ENCODE measurements around the gene ATPAF1. TPM values are rescaled to one million over a fixed set of nuclear protein-coding genes. Genes with fewer than 3 reads are reported as not detected.

ATPAF1 gene
- total and polyA plus RNA-seq, 9 of the 15 experiments (the other 6 are each of a cell fraction or from before 2014, with no cell fraction given), result 6.3 to 56.2 (median 27.4) TPM

GRCh38 chr1:46703927-46704641 lies 35.9 kb upstream of the ATPAF1 start:
- Histone ChIP-seq H2AFZ (ENCODE audit: low read depth, low read length) (no peak overlapping the region), H3K4me3 (no peak overlapping the region), H3K27ac (ENCODE audit: extremely low read depth, low read depth, low read length) (no peak overlapping the region), H3K9ac (ENCODE audit: insufficient read depth in 1 of 2, low read depth in 2 of 2, low read length in 2 of 2) (no peak overlapping the region), H3K4me2 (ENCODE audit: insufficient read depth, low read length) (no peak overlapping the region), H3K4me1 (replicated peaks in 1 of 2; ENCODE audit: control insufficient read depth in 2 of 2, insufficient read depth in 2 of 2, low read length in 2 of 2) (no peaks in the 10 kb centered on the region), H3K27me3 (ENCODE audit: control insufficient read depth in 2 of 2, insufficient read depth in 2 of 2, low read length in 2 of 2) (no peaks in the 10 kb centered on the region), H3K9me1 (ENCODE audit: control insufficient read depth, insufficient read depth, low read length) (no peaks in the 10 kb centered on the region), H4K20me1 (replicated peaks; ENCODE audit: control insufficient read depth, insufficient read depth, low read length) (no peaks in the 10 kb centered on the region), H3K79me2 (ENCODE audit: control insufficient read depth, insufficient read depth, low read length) (0 out of 3 replicates have a peak, but pooled peaks cover 5% of the 10 kb centered on the region), H3K9me3 (replicated peaks; ENCODE audit: control insufficient read depth, insufficient read depth, low read depth, low read length) (no peaks in the 10 kb centered on the region), H3K36me3 (ENCODE audit: control insufficient read depth, insufficient read depth, low read length) (peaks cover 83% of the 10 kb centered on the region)
- peak; percentile 38; the same call in 2 of the 3 replicates for ATAC-seq
- BruUV-seq (replicated peaks), result no TSS peak
- DNase-seq (ENCODE audit: extremely low read depth in 1 of 4, low spot score in 3 of 4), result no peak
- TF ChIP-seq POLR2H (tag; IDR thresholded peaks at IDR 0.05; ENCODE audit: low read depth), result no peak
- TF ChIP-seq ATF3 (IDR thresholded peaks at IDR 0.05), result peak; percentile 68
- TF ChIP-seq ATF3 (CRISPR knock-in tag; conservative IDR thresholded peaks at IDR 0.05), result no peak
- 0 out of 2 replicates have a peak, but pooled peaks have one; percentile 28 for TF ChIP-seq CEBPB (tag; IDR thresholded peaks at IDR 0.05)
- TF ChIP-seq, protein P1, sequence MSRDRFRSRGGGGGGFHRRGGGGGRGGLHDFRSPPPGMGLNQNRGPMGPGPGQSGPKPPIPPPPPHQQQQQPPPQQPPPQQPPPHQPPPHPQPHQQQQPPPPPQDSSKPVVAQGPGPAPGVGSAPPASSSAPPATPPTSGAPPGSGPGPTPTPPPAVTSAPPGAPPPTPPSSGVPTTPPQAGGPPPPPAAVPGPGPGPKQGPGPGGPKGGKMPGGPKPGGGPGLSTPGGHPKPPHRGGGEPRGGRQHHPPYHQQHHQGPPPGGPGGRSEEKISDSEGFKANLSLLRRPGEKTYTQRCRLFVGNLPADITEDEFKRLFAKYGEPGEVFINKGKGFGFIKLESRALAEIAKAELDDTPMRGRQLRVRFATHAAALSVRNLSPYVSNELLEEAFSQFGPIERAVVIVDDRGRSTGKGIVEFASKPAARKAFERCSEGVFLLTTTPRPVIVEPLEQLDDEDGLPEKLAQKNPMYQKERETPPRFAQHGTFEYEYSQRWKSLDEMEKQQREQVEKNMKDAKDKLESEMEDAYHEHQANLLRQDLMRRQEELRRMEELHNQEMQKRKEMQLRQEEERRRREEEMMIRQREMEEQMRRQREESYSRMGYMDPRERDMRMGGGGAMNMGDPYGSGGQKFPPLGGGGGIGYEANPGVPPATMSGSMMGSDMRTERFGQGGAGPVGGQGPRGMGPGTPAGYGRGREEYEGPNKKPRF (IDR thresholded peaks at IDR 0.05; ENCODE audit: low read depth, low read length), result no peak
- no peak for TF ChIP-seq ELF2 (CRISPR knock-in tag; IDR thresholded peaks at IDR 0.05)
- TF ChIP-seq CEBPG (CRISPR knock-in tag; IDR thresholded peaks at IDR 0.05), result no peak
- peak; percentile 32 to 50; a peak in 2 of 4 replicates for TF ChIP-seq CEBPG (tag; conservative IDR thresholded peaks at IDR 0.05 in 1 of 2, IDR thresholded peaks at IDR 0.05 in 1 of 2)
- no peak for TF ChIP-seq CBX3 (IDR thresholded peaks at IDR 0.05; ENCODE audit: borderline replicate concordance in 1 of 2, low read length in 2 of 2)
- TF ChIP-seq ETS2 (tag; IDR thresholded peaks at IDR 0.05; ENCODE audit: borderline replicate concordance, poor library complexity, severe bottlenecking), result no peak
- TF ChIP-seq TSC22D4 (tag; IDR thresholded peaks at IDR 0.05), result no peak
- in situ Hi-C loops (cut with MboI), result no loop called here
- intact Hi-C loops (cut with micrococcal nuclease), result no loop called here
- POLR2A ChIA-PET, result interaction anchor here (0.6 to 1.8 kb wide), 5 partner anchors 11 to 19 kb away, joined by 3 to 5 read pairs (median 4); no protein-coding TSS in a partner anchor
- CTCF ChIA-PET (ENCODE audit: low intra/inter-chr PET ratio), result no interaction called here
- FAIRE-seq, result no peak
- WGBS (ENCODE audit: insufficient coverage, low coverage, missing lambda C conversion rate), result 52% methylated on average over 3 of the region's 3 CpGs

Measured in K562 (cell line).